SK-N-SH (cell line): ENCODE results near the gene DUOX2. TPM values are rescaled to one million over a fixed set of nuclear protein-coding genes. Genes with fewer than 3 reads are reported as not detected.

Experiments used
- CTCF ChIA-PET: fragments of 300-600, 350-600 bp; formaldehyde crosslinking; extraction: SDS; loops from one replicate; lab custom pipeline; 2021; lab: Yijun Ruan, JAX
- POLR2A ChIA-PET: fragments of 350-600 bp; sonication (Branson Sonifier 250); formaldehyde crosslinking; extraction: SDS; loops from one replicate; lab custom pipeline; 2020; ENCODE audit warnings: antibody characterized with exemption, inconsistent platforms; lab: Yijun Ruan, JAX
- DNase-seq: peaks from one replicate; pipeline ENCODE4 v3.0.0; 2012
- H2AFZ ChIP-seq: fragments of 200-600 bp; sonication (generic); 2 replicates; pipeline ENCODE4 v1.8.1; 2016; ENCODE audit warnings: antibody characterized with exemption, mild to moderate bottlenecking, low read depth
- H3F3A ChIP-seq: fragments of 200-600 bp; sonication (generic); replicated peaks from 2 replicates; pipeline ENCODE3; 2016; ENCODE audit warnings: antibody characterized with exemption, mild to moderate bottlenecking; ENCODE audit not compliant: insufficient read depth
- H3K27ac ChIP-seq, 2 experiments: fragments of 200-500 bp in 1 of 2; fragments of 200-600 bp in 1 of 2; sonication (Bioruptor generic) in 1 of 2; sonication (generic), shearing (Covaris generic) in 1 of 2; 2 replicates each; pipeline versions ENCODE4 v1.5.1 to v1.6.1; 2014 to 2016; ENCODE audit warnings: low read depth in 2 of 2, inconsistent platforms in 1 of 2, low read length in 1 of 2, mild to moderate bottlenecking in 1 of 2, mixed read lengths in 1 of 2
- H3K27me3 ChIP-seq: fragments of 200-600 bp; sonication (generic), shearing (Covaris generic); 2 replicates; pipeline ENCODE4 v1.6.1; 2016; ENCODE audit warnings: mixed run types; ENCODE audit not compliant: insufficient read depth
- H3K36me3 ChIP-seq, 2 experiments: fragments of 200-500 bp in 1 of 2; fragments of 200-600 bp in 1 of 2; sonication (Bioruptor generic) in 1 of 2; sonication (generic) in 1 of 2; replicated peaks in 1 of 2; 2 replicates each; pipeline versions ENCODE3 to v1.5.1; 2014 to 2016; ENCODE audit warnings: low read length in 1 of 2, mild to moderate bottlenecking in 1 of 2; ENCODE audit not compliant: insufficient read depth in 2 of 2, control insufficient read depth in 1 of 2
- H3K4me1 ChIP-seq, 2 experiments: fragments of 200-500 bp in 1 of 2; fragments of 200-600 bp in 1 of 2; sonication (Bioruptor generic) in 1 of 2; sonication (generic), shearing (Covaris generic) in 1 of 2; 2 replicates each; pipeline versions ENCODE4 v1.5.1 to v1.6.1; 2014 to 2016; ENCODE audit warnings: low read depth in 1 of 2, low read length in 1 of 2, mixed run types in 1 of 2; ENCODE audit not compliant: insufficient read depth in 2 of 2, control insufficient read depth in 1 of 2
- H3K4me2 ChIP-seq: fragments of 200-600 bp; sonication (generic), shearing (Covaris generic); 2 replicates; pipeline ENCODE4 v1.6.1; 2017; ENCODE audit warnings: mixed run types
- H3K4me3 ChIP-seq, 2 experiments: fragments of 200-500 bp in 1 of 2; fragments of 200-600 bp in 1 of 2; sonication (Bioruptor generic) in 1 of 2; sonication (generic), shearing (Covaris generic) in 1 of 2; 2 replicates each; pipeline versions ENCODE4 v1.5.1 to v1.8.1; 2014 to 2016; ENCODE audit warnings: low read depth in 2 of 2, inconsistent platforms in 1 of 2, low read length in 1 of 2, mild to moderate bottlenecking in 1 of 2, mixed read lengths in 1 of 2, moderate library complexity in 1 of 2
- H3K79me2 ChIP-seq: fragments of 200-600 bp; sonication (generic); 2 replicates; pipeline ENCODE4 v1.8.1; 2017; ENCODE audit warnings: mild to moderate bottlenecking; ENCODE audit not compliant: insufficient read depth
- H3K9ac ChIP-seq: fragments of 200-600 bp; sonication (generic); 2 replicates; pipeline ENCODE4 v1.6.1; 2017; ENCODE audit warnings: mixed run types
- H3K9me2 ChIP-seq: fragments of 200-600 bp; sonication (generic); 2 replicates; pipeline ENCODE4 v1.6.1; 2017; ENCODE audit warnings: mixed run types
- H3K9me3 ChIP-seq: fragments of 200-600 bp; sonication (generic); 2 replicates; pipeline ENCODE4 v1.6.1; 2017; ENCODE audit warnings: mixed run types, mild to moderate bottlenecking, moderate library complexity
- H4K20me1 ChIP-seq: fragments of 200-600 bp; sonication (generic); 2 replicates; pipeline ENCODE4 v1.6.1; 2017; ENCODE audit warnings: mild to moderate bottlenecking, mixed run types; ENCODE audit not compliant: insufficient read depth
- CTCF ChIP-seq: fragments of 200-600 bp; sonication (generic); IDR thresholded peaks from 2 replicates; pipeline ENCODE4 v1.6.1; 2017; ENCODE audit warnings: antibody characterized with exemption, mild to moderate bottlenecking, moderate library complexity
- ELF1 ChIP-seq: IDR thresholded peaks from 2 replicates; pipeline ENCODE4 v1.4.0; 2012
- EP300 ChIP-seq, 2 experiments: IDR thresholded peaks; 2 replicates each; pipeline versions ENCODE4 v1.4.0 to v1.6.1; 2012; ENCODE audit warnings: borderline replicate concordance in 1 of 2, low read depth in 1 of 2, low read length in 1 of 2
- EZH2phosphoT487 ChIP-seq: fragments of 200-600 bp; sonication (generic); IDR thresholded peaks from 2 replicates; pipeline ENCODE4 v1.6.1; 2017; ENCODE audit warnings: low read depth, mixed run types, mild to moderate bottlenecking, antibody characterized with exemption, moderate library complexity, borderline replicate concordance
- FOXJ3 ChIP-seq: sonication (generic); formaldehyde crosslinking; IDR thresholded peaks from 2 replicates; pipeline ENCODE4 v1.5.1; 2020; ENCODE audit warnings: mild to moderate bottlenecking, missing genetic modification reagents
- IRF3 ChIP-seq: fragments of 150-350 bp; IDR thresholded peaks from 2 replicates; pipeline ENCODE4 v1.6.1; 2016; ENCODE audit warnings: mild to moderate bottlenecking, low read depth, low read length
- MAX ChIP-seq: IDR thresholded peaks from 2 replicates; pipeline ENCODE4 v1.4.0; 2012; ENCODE audit warnings: low read depth
- NFIC ChIP-seq: IDR thresholded peaks from 2 replicates; pipeline ENCODE4 v1.4.0; 2012; ENCODE audit warnings: borderline replicate concordance
- NRF1 ChIP-seq: IDR thresholded peaks from 2 replicates; pipeline ENCODE4 v1.6.1; 2012; ENCODE audit warnings: low read depth, mild to moderate bottlenecking, low read length
- PBX3 ChIP-seq: IDR thresholded peaks from 2 replicates; pipeline ENCODE4; 2012
- POLR2AphosphoS5 ChIP-seq: IDR thresholded peaks from 2 replicates; pipeline ENCODE4 v1.6.1; 2012; ENCODE audit warnings: low read depth, low read length
- RFX5 ChIP-seq: IDR thresholded peaks from 2 replicates; pipeline ENCODE4 v1.6.1; 2012; ENCODE audit warnings: mild to moderate bottlenecking, improper control_type of control experiment, low read length
- RXRA ChIP-seq: IDR thresholded peaks from 2 replicates; pipeline ENCODE4 v1.4.0; 2012; ENCODE audit warnings: low read depth, mild to moderate bottlenecking, borderline replicate concordance
- SMC3 ChIP-seq: IDR thresholded peaks from 2 replicates; pipeline ENCODE4 v1.6.1; 2012; ENCODE audit warnings: low read depth, low read length, improper control_type of control experiment
- TCF12 ChIP-seq: IDR thresholded peaks from 2 replicates; pipeline ENCODE4 v1.4.0; 2012
- TEAD4 ChIP-seq: IDR thresholded peaks from 2 replicates; pipeline ENCODE4 v1.4.0; 2012; ENCODE audit warnings: mild to moderate bottlenecking, borderline replicate concordance; ENCODE audit not compliant: insufficient read depth
- USF1 ChIP-seq: IDR thresholded peaks from 2 replicates; pipeline ENCODE4 v1.4.0; 2012; ENCODE audit warnings: low read depth, borderline replicate concordance
- YY1 ChIP-seq: IDR thresholded peaks from 2 replicates; pipeline ENCODE4 v1.4.0; 2012; ENCODE audit warnings: low read depth, mild to moderate bottlenecking
- WGBS: methylation state at CpG from one replicate; pipeline ENCODE4 v1.1.6; 2017; ENCODE audit warnings: low lambda C conversion rate; 5-methylcytosine and 5-hydroxymethylcytosine counted together
- polyA plus RNA-seq, 3 experiments: library from polyadenylated mRNA; depleted of rRNA; stranded (reverse); fragments of >200 nt; gene quantifications; 2 replicates each; pipeline ENCODE4 v1.2.3, GENCODE V29; 2012

Gene DUOX2
- polyA plus RNA-seq, 1 of the 3 experiments (the other 2 are of a cell fraction) = not detected

- no peak for DNase-seq
- H4K20me1 ChIP-seq = no peaks in the 10 kb centered on the region
- no peak overlapping the region for H3K4me2 ChIP-seq
- no peaks in the 10 kb centered on the region for H3K79me2 ChIP-seq
- H3K9me2 ChIP-seq = no peaks in the 10 kb centered on the region
- no peak overlapping the region for H3K9ac ChIP-seq
- no peak overlapping the region for H3K4me3 ChIP-seq
- H3K27ac ChIP-seq = no peak overlapping the region
- H3F3A ChIP-seq = no peaks in the 10 kb centered on the region
- no peaks in the 10 kb centered on the region for H3K9me3 ChIP-seq
- POLR2A ChIA-PET = no interaction called here
- H3K4me1 ChIP-seq = no peaks in the 10 kb centered on the region
- peaks cover 5% of the 10 kb centered on the region; the same call in 1 of the 2 replicates for H3K27me3 ChIP-seq
- 80% methylated on average over 4 of the region's 7 CpGs for WGBS
- H2AFZ ChIP-seq = no peak overlapping the region
- H3K36me3 ChIP-seq = no peaks in the 10 kb centered on the region
- TF ChIP-seq TEAD4 (no peak), CTCF (no peak), IRF3 (no peak), ELF1 (no peak), YY1 (no peak), NFIC (no peak), EP300 (IDR thresholded peaks at IDR 0.05; ENCODE audit: borderline replicate concordance in 1 of 2, low read depth in 1 of 2, low read length in 1 of 2) (no peak), EZH2phosphoT487 (no peak), RXRA (no peak), MAX (no peak), NRF1 (no peak), POLR2AphosphoS5 (no peak), RFX5 (no peak), PBX3 (no peak), USF1 (no peak), TCF12 (no peak), FOXJ3 (CRISPR knock-in tag) (no peak), SMC3 (no peak)
- CTCF ChIA-PET = interaction anchor here (1.0 to 1.2 kb wide), 3 partner anchors 16 to 61 kb away, joined by 3 to 5 read pairs (median 4); partner anchors contain the start of genes DUOX2 and DUOXA2
Measured at GRCh38 chr15:45097466-45097865, 16.5 kb downstream of the DUOX2 start.
